H1 (cell line): ENCODE results near the gene RGS6. TPM values are rescaled to one million over a fixed set of nuclear protein-coding genes. Genes with fewer than 3 reads are reported as not detected.

ENCODE experiments used
- CTCF ChIA-PET: fragments of 300-600 bp; sonication (Branson Sonifier 250); formaldehyde crosslinking; loops from one replicate; lab custom pipeline; 2021; ENCODE audit not compliant: partially characterized antibody; lab: Charles Lee
- POLR2A ChIA-PET: fragments of 300-600 bp; sonication (Branson Sonifier 250); formaldehyde crosslinking; loops from one replicate; lab custom pipeline; 2021; ENCODE audit warnings: inconsistent platforms; ENCODE audit not compliant: partially characterized antibody; lab: Charles Lee
- DNase-seq, 2 experiments: peaks; one replicate each; pipeline versions ENCODE4 v3.0.0 to v3.0.0-alpha.2; 2010 to 2022; ENCODE audit warnings: low spot score in 2 of 2, low read depth in 1 of 2, mixed read lengths in 1 of 2
- FAIRE-seq: peaks from 2 replicates; lab custom pipeline; 2011; peaks lifted over from hg19 to GRCh38; lab: Jason Lieb, UNC
- H2AFZ ChIP-seq: 2 replicates; pipeline ENCODE4 v1.8.1; 2012; ENCODE audit warnings: low read length, inconsistent platforms
- H2AK5ac ChIP-seq: 2 replicates; pipeline ENCODE4 v1.6.1; 2013; ENCODE audit warnings: low read depth, low read length
- H2BK120ac ChIP-seq: replicated peaks from 2 replicates; pipeline ENCODE3; 2013; ENCODE audit warnings: low read depth, low read length, inconsistent platforms
- H2BK12ac ChIP-seq: 2 replicates; pipeline ENCODE4 v1.6.1; 2013; ENCODE audit warnings: low read depth, low read length
- H2BK15ac ChIP-seq: 2 replicates; pipeline ENCODE4 v1.6.1; 2013; ENCODE audit warnings: low read length
- H2BK20ac ChIP-seq: 2 replicates; pipeline ENCODE4 v1.6.1; 2013; ENCODE audit warnings: low read length
- H2BK5ac ChIP-seq: 2 replicates; pipeline ENCODE4 v1.6.1; 2013; ENCODE audit warnings: low read depth, low read length
- H3K14ac ChIP-seq: 2 replicates; pipeline ENCODE4 v1.6.1; 2013; ENCODE audit warnings: inconsistent platforms; ENCODE audit not compliant: insufficient read length
- H3K18ac ChIP-seq: 2 replicates; pipeline ENCODE4 v1.6.1; 2013; ENCODE audit warnings: low read length; ENCODE audit errors: extremely low read depth
- H3K23ac ChIP-seq: 2 replicates; pipeline ENCODE4 v1.6.1; 2013; ENCODE audit warnings: inconsistent platforms; ENCODE audit not compliant: insufficient read length
- H3K23me2 ChIP-seq: 2 replicates; pipeline ENCODE4 v1.6.1; 2013; ENCODE audit warnings: low read depth, low read length
- H3K27ac ChIP-seq: 2 replicates; pipeline ENCODE4 v1.6.1; 2011; ENCODE audit warnings: low read depth, low read length, inconsistent platforms
- H3K27me3 ChIP-seq, 4 experiments: replicated peaks in 1 of 4; 1 replicate in 1 of 4; 2 replicates in 3 of 4; pipeline versions ENCODE4 v1.6.1 to v1.8.1; 2011 to 2013; ENCODE audit warnings: low read length in 3 of 4, mild to moderate bottlenecking in 3 of 4, inconsistent platforms in 2 of 4, mixed read lengths in 2 of 4, moderate library complexity in 1 of 4; ENCODE audit not compliant: control insufficient read depth in 3 of 4, insufficient read depth in 3 of 4; ENCODE audit errors: extremely low read depth in 1 of 4
- H3K36me3 ChIP-seq, 4 experiments: 2 replicates each; pipeline versions ENCODE4 v1.6.1 to v1.8.1; 2011 to 2013; ENCODE audit warnings: mild to moderate bottlenecking in 4 of 4, low read length in 3 of 4, moderate library complexity in 2 of 4, control low read depth in 1 of 4, inconsistent platforms in 1 of 4; ENCODE audit not compliant: insufficient read depth in 4 of 4, control insufficient read depth in 2 of 4
- H3K4ac ChIP-seq: replicated peaks from 2 replicates; pipeline ENCODE3; 2013; ENCODE audit warnings: low read length, low read depth, mixed read lengths, inconsistent platforms; ENCODE audit not compliant: insufficient read length
- H3K4me1 ChIP-seq, 4 experiments: replicated peaks in 1 of 4; 1 replicate in 1 of 4; 2 replicates in 3 of 4; pipeline versions ENCODE4 v1.6.1 to v1.8.1; 2011 to 2013; ENCODE audit warnings: low read length in 3 of 4, inconsistent platforms in 2 of 4, mixed read lengths in 1 of 4; ENCODE audit not compliant: insufficient read depth in 4 of 4, control insufficient read depth in 3 of 4
- H3K4me2 ChIP-seq, 2 experiments: 2 replicates each; pipeline versions ENCODE4 v1.6.1 to v1.8.1; 2011 to 2013; ENCODE audit warnings: low read depth in 2 of 2, low read length in 2 of 2, control low read depth in 1 of 2, inconsistent platforms in 1 of 2, mild to moderate bottlenecking in 1 of 2; ENCODE audit not compliant: insufficient read depth in 1 of 2
- H3K4me3 ChIP-seq, 4 experiments: fragments of 200-600, 300-600 bp in 1 of 4; sonication (generic), shearing (Covaris generic), sonication (Bioruptor Twin) in 1 of 4; 2 replicates each; pipeline versions ENCODE4 v1.5.1 to v1.8.1; 2011 to 2016; ENCODE audit warnings: low read length in 4 of 4, low read depth in 3 of 4, control low read depth in 2 of 4, inconsistent platforms in 2 of 4, mild to moderate bottlenecking in 2 of 4, mixed read lengths in 1 of 4, moderate library complexity in 1 of 4; ENCODE audit not compliant: insufficient read depth in 2 of 4; ENCODE audit errors: extremely low read depth in 1 of 4
- H3K56ac ChIP-seq: replicated peaks from 2 replicates; pipeline ENCODE3; 2013; ENCODE audit warnings: low read depth, mild to moderate bottlenecking, mixed read lengths, low read length, inconsistent platforms; ENCODE audit not compliant: insufficient read length
- H3K79me1 ChIP-seq: 2 replicates; pipeline ENCODE4 v1.6.1; 2013; ENCODE audit warnings: low read depth, low read length, control low read depth
- H3K79me2 ChIP-seq, 2 experiments: 2 replicates each; pipeline versions ENCODE4 v1.6.1 to v1.8.1; 2012 to 2013; ENCODE audit warnings: low read length in 2 of 2, mild to moderate bottlenecking in 2 of 2, inconsistent platforms in 1 of 2; ENCODE audit not compliant: insufficient read depth in 2 of 2, control insufficient read depth in 1 of 2
- H3K9ac ChIP-seq, 4 experiments: replicated peaks in 1 of 4; 1 replicate in 1 of 4; 2 replicates in 3 of 4; pipeline versions ENCODE4 v1.6.1 to v1.8.1; 2011 to 2013; ENCODE audit warnings: low read depth in 3 of 4, low read length in 3 of 4, control low read depth in 2 of 4, mild to moderate bottlenecking in 2 of 4, moderate library complexity in 2 of 4, inconsistent platforms in 1 of 4; ENCODE audit errors: extremely low read depth in 1 of 4
- H3K9me3 ChIP-seq, 2 experiments: 2 replicates each; pipeline versions ENCODE4 v1.6.1 to v1.8.1; 2012 to 2013; ENCODE audit warnings: mild to moderate bottlenecking in 2 of 2, moderate library complexity in 2 of 2, control low read depth in 1 of 2, inconsistent platforms in 1 of 2, low read depth in 1 of 2, low read length in 1 of 2, mixed read lengths in 1 of 2; ENCODE audit not compliant: insufficient read depth in 2 of 2
- H4K20me1 ChIP-seq, 2 experiments: replicated peaks in 1 of 2; 2 replicates each; pipeline versions ENCODE3 to v1.8.1; 2011 to 2013; ENCODE audit warnings: inconsistent platforms in 2 of 2, low read length in 2 of 2, mild to moderate bottlenecking in 1 of 2; ENCODE audit not compliant: insufficient read depth in 2 of 2, control insufficient read depth in 1 of 2
- H4K5ac ChIP-seq: 2 replicates; pipeline ENCODE4 v1.6.1; 2013; ENCODE audit warnings: low read length, low read depth, mixed read lengths, inconsistent platforms; ENCODE audit not compliant: insufficient read length
- H4K8ac ChIP-seq: 2 replicates; pipeline ENCODE4 v1.8.0; 2013; ENCODE audit warnings: mild to moderate bottlenecking, moderate library complexity, low read length, inconsistent platforms; ENCODE audit not compliant: insufficient read depth; ENCODE audit errors: extremely low read depth
- H4K91ac ChIP-seq: replicated peaks from 2 replicates; pipeline ENCODE3; 2013; ENCODE audit warnings: low read length, mixed read lengths, inconsistent platforms; ENCODE audit not compliant: insufficient read length
- CTCF ChIP-seq, 3 experiments: IDR thresholded peaks; 1 replicate in 2 of 3; 2 replicates in 1 of 3; pipeline versions ENCODE4 v1.5.1 to v1.6.1; 2011; ENCODE audit warnings: low read length in 3 of 3, mild to moderate bottlenecking in 3 of 3, inconsistent platforms in 2 of 3, low read depth in 1 of 3, moderate library complexity in 1 of 3; ENCODE audit not compliant: insufficient read depth in 1 of 3; ENCODE audit errors: control extremely low read depth in 1 of 3
- HDAC6 ChIP-seq: IDR thresholded peaks from one replicate; pipeline ENCODE4 v1.7.1; 2012; ENCODE audit warnings: low read depth, mild to moderate bottlenecking, inconsistent platforms, low read length, moderate library complexity
- MAX ChIP-seq: IDR thresholded peaks from 2 replicates; pipeline ENCODE4 v1.6.1; 2012; ENCODE audit warnings: inconsistent platforms
- NANOG ChIP-seq: IDR thresholded peaks from 2 replicates; pipeline ENCODE4 v1.6.1; 2011; ENCODE audit warnings: low read length, low read depth, mild to moderate bottlenecking, inconsistent platforms; ENCODE audit not compliant: insufficient read depth, poor library complexity, severe bottlenecking
- RAD21 ChIP-seq, 2 experiments: IDR thresholded peaks in 1 of 2; conservative IDR thresholded peaks in 1 of 2; 2 replicates each; pipeline ENCODE4 v1.6.1; 2011; ENCODE audit warnings: low read depth in 2 of 2, low read length in 2 of 2, improper control_type of control experiment in 1 of 2, inconsistent platforms in 1 of 2, mild to moderate bottlenecking in 1 of 2, moderate library complexity in 1 of 2
- WGBS, 2 experiments: shearing (Covaris generic) in 1 of 2; methylation state at CpG; one replicate each; pipeline versions ENCODE4 v1.1.6 to v1.1.7; 2013 to 2015; ENCODE audit warnings: low lambda C conversion rate in 2 of 2, mixed read lengths in 2 of 2, inconsistent platforms in 1 of 2, low coverage in 1 of 2, missing lambda C conversion rate in 1 of 2; ENCODE audit not compliant: insufficient replicate concordance in 2 of 2, insufficient coverage in 1 of 2, insufficient read length in 1 of 2; ENCODE audit errors: extremely low coverage in 1 of 2, missing lambda C conversion rate in 1 of 2; 5-methylcytosine and 5-hydroxymethylcytosine counted together
- polyA plus RNA-seq, 7 experiments: library from polyadenylated mRNA; depleted of rRNA in 3 of 7; stranded (reverse) in 5 of 7; unstranded in 2 of 7; fragments of >200 nt in 5 of 7; fragments of 200-250 nt in 2 of 7; gene quantifications; 1 replicate in 5 of 7; 2 replicates in 1 of 7; 4 replicates in 1 of 7; pipeline versions ENCODE4 v1.2.1 to v1.2.3, GENCODE V29; 2011 to 2013; ENCODE audit warnings: missing spikeins in 2 of 7, mixed read lengths in 2 of 7
- total RNA-seq: library from RNA; stranded (reverse); fragmentation: NEBNext Ultra II Directional; extraction: Animal tissue kit (Norgen Biotek cat#: 25700); gene quantifications from 2 replicates; pipeline ENCODE4 v1.2.1, GENCODE V29; 2021

RGS6 gene
- total and polyA plus RNA-seq, 2 of the 8 experiments (the other 6 are each of a cell fraction or from before 2014, with no cell fraction given) = 0.26 to 1.1 TPM

GRCh38 chr14:72178517-72178916 is 246.3 kb downstream of the RGS6 start:
- Histone ChIP-seq H4K20me1 (no peaks in the 10 kb centered on the region), H2BK120ac (no peak overlapping the region), H3K23ac (no peak overlapping the region), H3K79me2 (no peaks in the 10 kb centered on the region), H3K56ac (no peak overlapping the region), H3K27me3 (no peaks in the 10 kb centered on the region), H2AK5ac (no peak overlapping the region), H3K4me2 (no peak overlapping the region), H2BK20ac (no peak overlapping the region), H4K91ac (no peak overlapping the region), H4K5ac (no peak overlapping the region), H3K4ac (no peak overlapping the region), H2BK12ac (no peak overlapping the region), H3K9ac (no peak overlapping the region), H3K14ac (no peak overlapping the region), H3K9me3 (no peaks in the 10 kb centered on the region), H2AFZ (no peak overlapping the region), H3K4me3 (no peak overlapping the region), H3K27ac (no peak overlapping the region), H2BK15ac (no peak overlapping the region), H3K18ac (no peak overlapping the region), H3K23me2 (no peaks in the 10 kb centered on the region), H3K36me3 (no peaks in the 10 kb centered on the region), H4K8ac (no peak overlapping the region), H3K79me1 (no peaks in the 10 kb centered on the region), H2BK5ac (no peak overlapping the region), H3K4me1 (peaks cover 2 to 7% (median 4%) of the 10 kb centered on the region in 4 experiments; a peak in 4 of 7 replicates)
- DNase-seq = no peak
- FAIRE-seq = peak; percentile 19
- TF ChIP-seq HDAC6 = no peak
- TF ChIP-seq RAD21 (IDR thresholded peaks at IDR 0.05 in 1 of 2, conservative IDR thresholded peaks at IDR 0.05 in 1 of 2; ENCODE audit: low read depth in 2 of 2, low read length in 2 of 2) = peak; percentile 47 to 55; a peak in 3 of 4 replicates
- TF ChIP-seq MAX = no peak
- no peak for TF ChIP-seq NANOG
- peak in 2 of 3 experiments; percentile 13 to 58; a peak in 2 of 4 replicates for TF ChIP-seq CTCF (IDR thresholded peaks at IDR 0.05; ENCODE audit: control extremely low read depth in 1 of 3, insufficient read depth in 1 of 3, low read depth in 1 of 3, low read length in 3 of 3)
- ChIA-PET CTCF (interaction anchor here (0.6 to 3.2 kb wide), 11 partner anchors 9 to 254 kb away, joined by 3 to 12 read pairs (median 3); no protein-coding TSS in a partner anchor), POLR2A (no interaction called here)
- WGBS, 2 experiments = 60% methylated on average over 3 of the region's 3 CpGs; no CpG with 5 or more reads in 1 of the 2 experiments
